Esophagus squamous epithelium (tissue), 5 donors: ENCODE data around the gene PCDHA1. TPM values are rescaled to one million over a fixed set of nuclear protein-coding genes. Genes with fewer than 3 reads are reported as not detected.

Source experiments
- DNase-seq: peaks from one replicate; lab custom pipeline; 2025; lab: John Stamatoyannopoulos, UW
- H3K27ac ChIP-seq, 4 donors: fragments of 200-600 bp; sonication (generic); one replicate each; pipeline ENCODE4 v1.5.1; 2016 to 2019; ENCODE audit warnings: mild to moderate bottlenecking in 1 of 4
- H3K27me3 ChIP-seq, 4 donors: fragments of 200-600 bp; sonication (generic); 1 replicate in 3 of 4; 2 replicates in 1 of 4; pipeline versions ENCODE4 v1.5.1 to v1.6.0; 2017 to 2021; ENCODE audit warnings: antibody characterized with exemption in 1 of 4
- H3K36me3 ChIP-seq, 3 donors: fragments of 200-600 bp; sonication (generic); one replicate each; pipeline ENCODE4 v1.5.1; 2016 to 2019
- H3K4me1 ChIP-seq, 3 donors: fragments of 200-600 bp; sonication (generic); one replicate each; pipeline ENCODE4 v1.5.1; 2017 to 2019
- H3K4me3 ChIP-seq, 4 donors: fragments of 200-600 bp; sonication (generic); 1 replicate in 3 of 4; 2 replicates in 1 of 4; pipeline ENCODE4 v1.5.1; 2016 to 2019; ENCODE audit warnings: mild to moderate bottlenecking in 2 of 4, moderate library complexity in 1 of 4
- H3K9me3 ChIP-seq, 3 donors: fragments of 200-600 bp; sonication (generic); one replicate each; pipeline ENCODE4 v1.5.1; 2016 to 2019
- POLR2A ChIP-seq, 4 donors: fragments of 450-650 bp; IDR thresholded peaks; one replicate each; pipeline ENCODE4 v1.6.1; 2017; ENCODE audit warnings: antibody characterized with exemption in 4 of 4, mild to moderate bottlenecking in 4 of 4, moderate library complexity in 3 of 4
- WGBS, 2 donors: methylation state at CpG; one replicate each; pipeline ENCODE4 v1.1.5; 2018; 5-methylcytosine and 5-hydroxymethylcytosine counted together
- intact Hi-C: fragments of 100-400 bp; cut with DNase I; formaldehyde crosslinking; loops from one replicate; pipeline ENCODE4 v1.15.0; 2022
- total RNA-seq, 4 donors: library from RNA; depleted of rRNA; stranded (reverse); fragments of >200 nt; gene quantifications; one replicate each; pipeline ENCODE4 v1.1.0, GENCODE V29; 2016
- TF ChIP-seq, protein P1 (sequence below), 6 experiments: fragments of 450-650 bp in 4 of 6; fragments of 200-600 bp in 2 of 6; sonication (generic) in 2 of 6; IDR thresholded peaks; one replicate each; pipeline ENCODE4 v1.5.1; 2016 to 2019; ENCODE audit warnings: antibody characterized with exemption in 6 of 6, mild to moderate bottlenecking in 4 of 6, moderate library complexity in 4 of 6
- donor health status: DM: yes; HTN: yes; CAD: no.

The PCDHA1 gene
- total RNA-seq, 4 donors from 2014 or later, result not detected

DNA sequence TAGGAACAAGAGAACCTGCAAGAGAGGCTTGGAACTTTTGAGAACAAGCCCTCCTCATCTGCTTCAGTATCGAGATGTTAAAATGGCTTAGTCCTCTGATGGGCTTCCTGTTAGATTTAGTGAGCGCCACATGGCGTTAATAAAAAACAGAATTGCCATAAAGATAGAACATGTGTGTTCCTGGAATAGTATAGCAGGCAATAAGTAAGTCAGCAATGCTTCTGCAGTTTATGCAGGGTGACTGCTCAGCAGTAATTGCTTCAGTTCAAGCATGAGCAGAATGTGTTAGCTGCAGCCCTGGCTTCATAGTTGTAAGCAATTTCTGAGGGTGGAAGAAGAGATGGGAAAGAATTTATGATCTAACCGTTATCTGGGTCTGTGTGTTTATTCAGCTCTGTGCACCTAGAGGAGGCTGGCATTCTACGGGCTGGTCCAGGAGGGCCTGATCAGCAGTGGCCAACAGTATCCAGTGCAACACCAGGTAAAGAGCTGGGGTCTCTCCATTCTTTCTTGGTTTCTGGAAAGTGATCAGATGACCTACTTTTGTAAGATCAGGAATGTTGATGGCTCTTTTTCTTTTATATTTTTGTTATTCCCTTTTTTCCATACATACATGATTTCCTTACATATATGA lies 196.3 kb downstream of the PCDHA1 start:
- 78 to 85% methylated on average over 5 of the region's 5 CpGs for WGBS, 2 donors
- Histone ChIP-seq H3K4me3 (no peak overlapping the region), H3K27me3 (no peaks in the 10 kb centered on the region), H3K9me3 (no peaks in the 10 kb centered on the region), H3K4me1 (no peaks in the 10 kb centered on the region), H3K36me3 (no peaks in the 10 kb centered on the region), H3K27ac (no peak overlapping the region)
- intact Hi-C loops, result no loop called here
- TF ChIP-seq, protein P1, sequence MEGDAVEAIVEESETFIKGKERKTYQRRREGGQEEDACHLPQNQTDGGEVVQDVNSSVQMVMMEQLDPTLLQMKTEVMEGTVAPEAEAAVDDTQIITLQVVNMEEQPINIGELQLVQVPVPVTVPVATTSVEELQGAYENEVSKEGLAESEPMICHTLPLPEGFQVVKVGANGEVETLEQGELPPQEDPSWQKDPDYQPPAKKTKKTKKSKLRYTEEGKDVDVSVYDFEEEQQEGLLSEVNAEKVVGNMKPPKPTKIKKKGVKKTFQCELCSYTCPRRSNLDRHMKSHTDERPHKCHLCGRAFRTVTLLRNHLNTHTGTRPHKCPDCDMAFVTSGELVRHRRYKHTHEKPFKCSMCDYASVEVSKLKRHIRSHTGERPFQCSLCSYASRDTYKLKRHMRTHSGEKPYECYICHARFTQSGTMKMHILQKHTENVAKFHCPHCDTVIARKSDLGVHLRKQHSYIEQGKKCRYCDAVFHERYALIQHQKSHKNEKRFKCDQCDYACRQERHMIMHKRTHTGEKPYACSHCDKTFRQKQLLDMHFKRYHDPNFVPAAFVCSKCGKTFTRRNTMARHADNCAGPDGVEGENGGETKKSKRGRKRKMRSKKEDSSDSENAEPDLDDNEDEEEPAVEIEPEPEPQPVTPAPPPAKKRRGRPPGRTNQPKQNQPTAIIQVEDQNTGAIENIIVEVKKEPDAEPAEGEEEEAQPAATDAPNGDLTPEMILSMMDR (IDR thresholded peaks at IDR 0.05), result no peak
- TF ChIP-seq POLR2A (IDR thresholded peaks at IDR 0.05), result no peak
- no peak for DNase-seq

DNA sequence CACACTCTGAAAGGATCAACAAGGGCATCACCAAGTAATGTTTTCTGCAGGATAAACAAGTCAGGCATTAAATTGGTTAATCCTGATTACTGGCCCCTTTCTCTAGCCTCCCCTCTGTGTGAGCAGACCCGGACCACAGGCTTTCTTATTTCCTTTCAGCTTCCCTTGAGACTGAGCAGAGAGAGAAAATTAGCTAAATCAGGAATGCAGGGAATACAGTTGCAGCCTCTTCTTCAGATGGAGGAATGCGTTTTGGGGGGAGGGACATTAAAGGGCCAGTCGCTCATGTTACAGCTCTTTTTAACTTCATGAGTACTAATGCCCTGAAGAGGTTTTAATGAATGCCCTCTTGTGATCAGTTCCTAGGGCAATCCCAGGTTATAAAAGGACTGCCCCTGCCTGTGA lies 200.2 kb downstream of the PCDHA1 start:
- 15 to 33% methylated on average over 3 of the region's 3 CpGs for WGBS, 2 donors
- Histone ChIP-seq H3K36me3 (no peaks in the 10 kb centered on the region), H3K27me3 (no peaks in the 10 kb centered on the region), H3K9me3 (no peaks in the 10 kb centered on the region), H3K4me3 (no peak overlapping the region), H3K27ac (no peak overlapping the region), H3K4me1 (no peaks in the 10 kb centered on the region)
- TF ChIP-seq, protein P1 (IDR thresholded peaks at IDR 0.05), result no peak
- no peak for TF ChIP-seq POLR2A (IDR thresholded peaks at IDR 0.05)
- DNase-seq, result no peak
- intact Hi-C loops, result no loop called here

DNA sequence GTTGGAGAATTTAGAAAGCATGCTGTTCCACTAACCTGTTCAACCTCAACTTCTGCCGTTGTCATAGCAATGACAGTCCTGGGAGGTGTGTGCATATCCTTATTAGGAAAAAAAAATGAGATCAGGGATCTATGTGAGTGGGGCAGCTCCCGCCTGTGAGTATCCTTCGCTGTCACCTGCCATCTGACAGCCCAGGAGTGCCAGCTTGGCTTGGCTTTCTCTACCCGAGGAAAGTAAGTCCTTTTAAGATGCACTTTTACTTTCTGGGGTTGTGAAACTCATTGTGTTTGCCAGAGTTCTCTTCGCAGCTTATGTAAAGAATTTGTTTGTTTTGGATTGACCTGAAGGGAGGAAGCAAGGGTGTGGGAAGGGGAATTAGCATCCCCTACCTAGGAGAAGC lies 202.2 kb downstream of the PCDHA1 start:
- H3K4me1 ChIP-seq, result no peaks in the 10 kb centered on the region
- H3K27ac ChIP-seq, result no peak overlapping the region
- TF ChIP-seq POLR2A (IDR thresholded peaks at IDR 0.05), result no peak
- intact Hi-C loops, result no loop called here
- no peaks in the 10 kb centered on the region for H3K27me3 ChIP-seq
- no peaks in the 10 kb centered on the region for H3K9me3 ChIP-seq
- no peak overlapping the region for H3K4me3 ChIP-seq
- no peak for DNase-seq
- no peaks in the 10 kb centered on the region for H3K36me3 ChIP-seq
- 29 to 55% methylated on average over 5 of the region's 5 CpGs for WGBS, 2 donors

DNA sequence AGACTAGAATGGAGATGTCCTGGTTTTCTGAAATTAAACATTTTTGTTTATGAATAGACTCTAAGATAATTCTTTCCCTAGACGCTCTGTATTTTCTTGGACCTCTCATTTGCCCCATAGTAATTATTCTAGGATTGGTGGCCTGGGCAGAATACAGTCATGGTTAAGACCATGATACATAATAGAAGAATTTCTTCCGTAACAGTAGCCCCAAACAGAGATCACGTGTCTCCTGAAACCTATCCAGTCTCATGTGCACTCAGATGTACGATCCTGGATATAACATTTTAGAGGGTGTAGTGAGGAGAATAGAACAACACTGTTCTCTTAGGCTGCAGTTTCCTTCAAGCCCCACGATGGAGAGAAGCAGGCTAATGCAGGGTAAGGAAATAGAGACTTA lies 202.7 kb downstream of the PCDHA1 start:
- TF ChIP-seq POLR2A (IDR thresholded peaks at IDR 0.05), result no peak
- intact Hi-C loops, result no loop called here
- Histone ChIP-seq H3K4me3 (no peak overlapping the region), H3K36me3 (no peaks in the 10 kb centered on the region), H3K27ac (no peak overlapping the region), H3K9me3 (no peaks in the 10 kb centered on the region), H3K4me1 (no peaks in the 10 kb centered on the region), H3K27me3 (no peaks in the 10 kb centered on the region)
- no peak for DNase-seq
- WGBS, 2 donors, result 77 to 78% methylated on average over 5 of the region's 5 CpGs

DNA sequence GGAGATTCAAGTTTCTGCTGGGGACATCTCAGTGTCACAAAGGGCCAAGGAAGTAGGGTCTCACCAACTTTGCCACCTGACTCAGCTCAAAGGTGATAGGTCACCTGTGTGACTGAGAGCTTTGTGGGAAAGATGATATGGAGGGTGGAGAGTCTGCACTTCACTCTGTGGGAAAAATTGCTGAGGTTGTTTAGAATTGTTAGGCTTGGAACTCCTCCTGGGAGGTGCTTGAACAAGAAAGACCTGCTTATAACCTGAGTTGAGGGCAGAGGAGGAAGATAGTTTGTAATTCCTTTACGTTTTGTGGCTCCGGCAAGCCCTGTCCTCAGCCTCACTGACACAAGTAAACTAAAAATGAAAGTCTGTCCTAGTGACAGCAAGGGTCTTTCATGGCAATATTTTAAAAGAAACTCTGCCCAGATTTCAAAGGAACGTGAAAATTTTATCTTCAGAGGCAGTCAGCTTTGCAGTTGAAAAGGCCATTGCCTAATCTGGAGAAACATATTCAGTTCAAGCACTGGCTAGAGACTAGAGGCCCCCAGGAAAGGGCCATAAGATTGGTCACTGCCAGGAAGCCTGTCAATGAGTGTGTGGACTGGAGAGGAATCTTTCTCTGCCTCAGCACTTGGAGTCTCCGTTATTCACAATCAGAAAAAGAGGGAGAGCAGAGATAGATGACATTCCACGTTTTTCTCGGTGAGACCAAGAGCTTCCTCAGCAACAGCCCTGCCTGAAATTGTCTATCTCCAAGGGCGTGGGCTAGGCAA lies 203.5 kb downstream of the PCDHA1 start:
- TF ChIP-seq, protein P1 (IDR thresholded peaks at IDR 0.05), result no peak
- no peak for TF ChIP-seq POLR2A (IDR thresholded peaks at IDR 0.05)
- Histone ChIP-seq H3K36me3 (no peaks in the 10 kb centered on the region), H3K4me1 (no peaks in the 10 kb centered on the region), H3K27me3 (no peaks in the 10 kb centered on the region), H3K9me3 (no peaks in the 10 kb centered on the region), H3K4me3 (no peak overlapping the region), H3K27ac (no peak overlapping the region)
- whole genome bisulfite sequencing, 2 donors, result 61 to 68% methylated on average over 7 of the region's 7 CpGs
- DNase-seq, result no peak
- intact Hi-C loops, result no loop called here

DNA sequence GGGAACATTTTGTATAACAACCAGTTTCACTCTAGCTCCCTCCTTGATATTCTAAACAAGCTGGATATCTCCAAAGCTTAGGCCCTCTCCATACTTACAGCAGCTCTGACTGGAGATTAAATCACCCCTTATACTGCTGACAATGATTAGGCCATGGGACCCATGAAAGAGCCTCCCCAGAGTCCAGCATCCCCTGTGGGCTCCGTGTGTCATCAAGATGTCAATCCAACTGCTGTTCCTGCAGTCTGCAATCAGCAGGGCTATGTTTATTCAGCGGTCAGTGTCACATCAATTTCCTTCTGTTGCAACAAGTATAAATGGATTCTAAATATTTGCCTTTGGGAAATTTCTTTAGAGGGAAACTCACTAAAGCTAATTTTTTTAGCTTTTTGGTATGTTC lies 206.9 kb downstream of the PCDHA1 start:
- DNase-seq, result no peak
- WGBS, 2 donors, result 54 to 58% methylated on average over 2 of the region's 2 CpGs
- Histone ChIP-seq H3K36me3 (no peaks in the 10 kb centered on the region), H3K9me3 (no peaks in the 10 kb centered on the region), H3K4me3 (no peak overlapping the region), H3K27ac (no peak overlapping the region), H3K27me3 (no peaks in the 10 kb centered on the region), H3K4me1 (no peaks in the 10 kb centered on the region)
- no peak for TF ChIP-seq POLR2A (IDR thresholded peaks at IDR 0.05)
- TF ChIP-seq, protein P1 (IDR thresholded peaks at IDR 0.05), result no peak
- intact Hi-C loops, result no loop called here
